ENCODE results near the gene CLEC4F.

The CLEC4F gene

DNA sequence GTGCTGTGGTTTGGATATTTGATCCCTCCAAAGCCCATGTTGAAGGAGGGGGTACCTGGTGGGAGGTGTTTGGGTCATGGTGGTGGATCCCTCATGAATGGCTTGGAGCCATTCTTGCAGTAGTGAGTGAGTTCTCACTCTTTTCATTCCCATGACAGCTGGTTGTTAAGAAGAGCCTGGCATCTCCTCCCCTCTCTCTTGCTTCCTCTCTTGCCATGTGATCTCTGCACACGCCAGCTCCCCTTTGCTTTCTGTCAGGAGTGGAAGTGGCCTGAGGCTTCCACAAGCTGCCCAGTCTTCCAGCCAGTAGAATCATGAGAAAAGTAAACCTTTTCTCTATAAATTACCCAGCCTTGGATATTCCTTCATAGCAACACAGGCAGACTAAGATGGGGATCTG lies 61.0 kb downstream of the CLEC4F start:
- TF ChIP-seq, protein P1, sequence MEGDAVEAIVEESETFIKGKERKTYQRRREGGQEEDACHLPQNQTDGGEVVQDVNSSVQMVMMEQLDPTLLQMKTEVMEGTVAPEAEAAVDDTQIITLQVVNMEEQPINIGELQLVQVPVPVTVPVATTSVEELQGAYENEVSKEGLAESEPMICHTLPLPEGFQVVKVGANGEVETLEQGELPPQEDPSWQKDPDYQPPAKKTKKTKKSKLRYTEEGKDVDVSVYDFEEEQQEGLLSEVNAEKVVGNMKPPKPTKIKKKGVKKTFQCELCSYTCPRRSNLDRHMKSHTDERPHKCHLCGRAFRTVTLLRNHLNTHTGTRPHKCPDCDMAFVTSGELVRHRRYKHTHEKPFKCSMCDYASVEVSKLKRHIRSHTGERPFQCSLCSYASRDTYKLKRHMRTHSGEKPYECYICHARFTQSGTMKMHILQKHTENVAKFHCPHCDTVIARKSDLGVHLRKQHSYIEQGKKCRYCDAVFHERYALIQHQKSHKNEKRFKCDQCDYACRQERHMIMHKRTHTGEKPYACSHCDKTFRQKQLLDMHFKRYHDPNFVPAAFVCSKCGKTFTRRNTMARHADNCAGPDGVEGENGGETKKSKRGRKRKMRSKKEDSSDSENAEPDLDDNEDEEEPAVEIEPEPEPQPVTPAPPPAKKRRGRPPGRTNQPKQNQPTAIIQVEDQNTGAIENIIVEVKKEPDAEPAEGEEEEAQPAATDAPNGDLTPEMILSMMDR (IDR thresholded peaks at IDR 0.05; ENCODE audit: insufficient read depth, low read depth, low read length, missing control alignments): no peak
- no peak for DNase-seq (ENCODE audit: low read depth)
- H3K4me3 ChIP-seq (ENCODE audit: low read depth, low read length): no peak overlapping the region

Data from GM12865 (cell line).